OCI-LY7 (cell line): ENCODE data around the gene UBE2D4.

ENCODE experiments used
- CTCF ChIP-seq: fragments of 200-600 bp; sonication (generic); conservative IDR thresholded peaks from 2 replicates; pipeline ENCODE4 v1.5.1; 2014; ENCODE audit warnings: mild to moderate bottlenecking, antibody characterized with exemption, low read length, moderate library complexity, mixed read lengths
- EZH2phosphoT487 ChIP-seq: fragments of 200-600 bp; sonication (generic); IDR thresholded peaks from 2 replicates; pipeline ENCODE4 v1.6.1; 2018; ENCODE audit warnings: low read depth, borderline replicate concordance, mild to moderate bottlenecking, mixed run types, antibody characterized with exemption, low read length, moderate library complexity, mixed read lengths

- TF ChIP-seq CTCF (no peak), EZH2phosphoT487 (no peak)
These were observed 10.3 kb upstream of the UBE2D4 start for GRCh38 chr7:43915907-43916306.
